ENCODE measurements around the gene LPAR1.
"Not testable (repeated sequence)": the region's sequence is repeated elsewhere in the genome, so short reads cannot be mapped to it uniquely, and the experiment has no call there.

The LPAR1 gene
- 0 to 0.07 reads per million in 2 donors for total RNA-seq

GRCh38 chr9:111038331-111039230 is at the start of gene LPAR1:
TSS of gene LPAR1 (minus strand) at chr9:111038470. CDS start at chr9:110972117, 66,353 bp downstream.
- no peak for DNase-seq

GRCh38 chr9:111078391-111079038 is 40.2 kb upstream of the LPAR1 start:
- DNase-seq, result no peak

- no peak for DNase-seq
Observed at GRCh38 chr9:111076519-111076918, 38.2 kb upstream of the LPAR1 start.

- no peak for DNase-seq
Observed at GRCh38 chr9:111076042-111076441, 37.8 kb upstream of the LPAR1 start.

- no peak for DNase-seq
Observed at GRCh38 chr9:111074395-111074794, 36.1 kb upstream of the LPAR1 start.

GRCh38 chr9:111069183-111069582 is 30.9 kb upstream of the LPAR1 start:
- no peak for DNase-seq

- DNase-seq, result no peak
Observed at GRCh38 chr9:111068771-111069170, 30.5 kb upstream of the LPAR1 start.

GRCh38 chr9:111068383-111068730 is 30.1 kb upstream of the LPAR1 start:
- DNase-seq, result no peak

- DNase-seq, result no peak
Observed at GRCh38 chr9:111066468-111066867, 28.2 kb upstream of the LPAR1 start.

- no peak for DNase-seq
Observed at GRCh38 chr9:111065414-111065813, 27.1 kb upstream of the LPAR1 start.

- no peak for DNase-seq
Observed at GRCh38 chr9:111064160-111064837, 26.0 kb upstream of the LPAR1 start.

- no peak for DNase-seq
Observed at GRCh38 chr9:111063332-111063731, 25.1 kb upstream of the LPAR1 start.

GRCh38 chr9:111058166-111058565 is 19.9 kb upstream of the LPAR1 start:
- DNase-seq, result no peak

GRCh38 chr9:111056538-111056937 is 18.3 kb upstream of the LPAR1 start:
- DNase-seq, result no peak

GRCh38 chr9:111052791-111053190 is 14.5 kb upstream of the LPAR1 start:
- DNase-seq, result no peak

GRCh38 chr9:111051400-111051799 is 13.1 kb upstream of the LPAR1 start:
- no peak for DNase-seq

GRCh38 chr9:111050819-111051218 is 12.5 kb upstream of the LPAR1 start:
- no peak for DNase-seq

- not testable (repeated sequence) for DNase-seq
Observed at GRCh38 chr9:111047287-111047686, 9.0 kb upstream of the LPAR1 start.

- DNase-seq, result no peak
Observed at GRCh38 chr9:111041902-111042301, 3.6 kb upstream of the LPAR1 start.

GRCh38 chr9:111040494-111040893 is 2.2 kb upstream of the LPAR1 start:
- DNase-seq, result no peak

GRCh38 chr9:111039231-111039906 is 1.1 kb upstream of the LPAR1 start:
- DNase-seq, result no peak

- DNase-seq, result no peak
Observed at GRCh38 chr9:111037708-111038330, 451 bp downstream of the LPAR1 start.

- no peak for DNase-seq
Observed at GRCh38 chr9:111037356-111037707, 938 bp downstream of the LPAR1 start.

Data from T-helper 9 cell (primary cell).